Loucy (cell line): ENCODE measurements around the gene EPHB6.

Source experiments
- CTCF ChIP-seq: fragments of 200-600 bp; sonication (generic); conservative IDR thresholded peaks from 2 replicates; pipeline ENCODE4 v1.5.1; 2014; ENCODE audit warnings: mild to moderate bottlenecking, antibody characterized with exemption, low read length
- EZH2phosphoT487 ChIP-seq: fragments of 200-600 bp; IDR thresholded peaks from 2 replicates; pipeline ENCODE4 v1.6.1; 2018; ENCODE audit warnings: antibody characterized with exemption, mild to moderate bottlenecking, moderate library complexity, borderline replicate concordance

- no peak for TF ChIP-seq CTCF
- TF ChIP-seq EZH2phosphoT487 = no peak
Observed at GRCh38 chr7:142897691-142898090, 42.8 kb downstream of the EPHB6 start.
